ENCODE results near the gene ARL5A.
"Not testable (repeated sequence)": the region's sequence is repeated elsewhere in the genome, so short reads cannot be mapped to it uniquely, and the experiment has no call there.

ARL5A gene

DNA sequence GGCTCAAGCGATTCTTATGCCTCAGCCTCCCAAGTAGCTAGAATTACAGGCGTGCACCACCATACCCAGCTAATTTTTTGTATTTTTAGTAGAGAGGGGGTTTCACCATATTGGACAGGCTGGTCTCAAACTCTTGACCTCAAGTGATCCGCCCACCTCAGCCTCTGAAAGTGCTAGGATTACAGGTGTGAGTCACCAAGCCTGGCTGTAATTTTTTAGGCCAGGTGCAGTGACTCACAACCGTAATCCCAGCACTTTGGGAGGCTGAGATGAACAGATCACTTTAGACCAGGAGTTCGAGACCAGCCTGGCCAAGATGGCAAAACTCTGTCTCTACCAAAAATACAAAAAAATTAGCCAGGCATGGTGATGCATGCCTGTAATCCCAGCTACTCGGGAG, 33.8 kb downstream of the ARL5A start:
- not testable (repeated sequence) for DNase-seq

DNA sequence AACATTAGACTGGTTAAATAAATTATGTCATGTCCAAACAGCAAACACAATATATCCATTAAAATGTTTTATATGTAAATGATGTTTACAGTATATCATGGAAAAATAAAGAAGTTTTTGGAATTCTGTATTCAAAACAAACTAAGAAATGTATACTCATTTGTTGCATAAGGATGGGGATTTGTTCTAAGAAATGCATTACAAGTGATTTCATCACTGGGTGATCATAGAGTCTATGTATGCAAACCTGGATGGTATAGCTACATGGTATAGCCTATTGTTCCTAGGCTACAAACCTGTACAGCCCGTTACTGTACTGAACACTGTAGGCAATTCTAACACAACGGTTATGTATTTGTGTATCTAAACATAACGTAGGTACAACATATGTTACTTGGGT, 35.1 kb downstream of the ARL5A start:
- no peak for DNase-seq

DNA sequence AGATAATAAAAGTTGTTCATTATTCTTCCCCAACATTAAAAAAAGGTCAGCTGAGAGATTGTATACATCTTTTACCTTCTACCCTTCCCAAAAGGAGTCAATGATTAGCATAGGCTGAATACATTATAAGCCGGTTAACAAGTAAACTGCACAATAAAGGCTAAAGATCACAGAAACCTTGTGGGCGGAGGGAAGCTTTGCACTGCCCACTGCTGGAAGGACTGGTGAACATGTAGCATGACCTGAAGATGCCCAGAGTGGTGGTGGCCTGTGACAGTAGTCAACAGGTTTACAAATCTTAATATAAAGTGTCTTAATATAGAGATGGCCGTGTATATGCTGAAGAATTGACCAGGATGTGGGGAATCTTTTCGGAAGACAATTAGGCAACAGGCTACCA, 35.6 kb downstream of the ARL5A start:
- no peak for DNase-seq

DNA sequence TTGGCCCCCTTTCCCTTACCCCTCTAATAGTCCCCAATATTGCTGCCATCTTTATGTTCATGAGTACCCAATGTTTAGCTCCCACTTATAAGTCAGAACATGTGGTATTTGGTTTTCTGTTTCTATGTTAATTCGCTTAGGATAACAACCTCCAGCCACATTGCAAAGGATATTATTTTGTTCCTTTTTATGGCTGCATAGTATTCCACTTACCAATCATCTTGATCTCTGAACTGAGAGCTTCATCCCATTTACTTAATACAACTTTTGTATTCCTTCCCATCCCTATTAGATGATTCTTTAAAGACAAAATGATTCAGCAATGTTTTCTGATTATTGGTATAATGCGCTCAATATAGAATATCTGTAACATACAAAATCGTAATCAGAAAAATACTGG, 36.7 kb downstream of the ARL5A start:
- no peak for DNase-seq

DNA sequence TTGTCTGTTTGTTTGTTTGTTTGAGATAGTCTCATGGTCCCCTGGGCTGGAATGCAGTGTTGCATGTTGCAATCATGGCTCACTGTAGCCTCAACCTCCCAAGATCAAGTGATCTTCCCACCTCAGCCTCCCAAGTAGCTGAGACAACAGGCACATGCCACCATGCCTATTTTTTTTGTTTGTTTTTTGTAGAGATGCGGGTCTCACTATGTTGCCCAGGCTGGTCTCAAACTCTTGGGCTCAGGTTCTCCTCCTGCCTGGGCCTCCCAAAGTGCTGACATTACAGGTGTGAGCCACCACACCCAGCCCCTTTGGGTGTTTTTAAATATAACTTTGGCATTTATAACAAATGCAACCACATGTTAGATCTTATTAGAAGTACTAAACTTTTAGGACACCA, 37.5 kb downstream of the ARL5A start:
- no peak for DNase-seq

DNA sequence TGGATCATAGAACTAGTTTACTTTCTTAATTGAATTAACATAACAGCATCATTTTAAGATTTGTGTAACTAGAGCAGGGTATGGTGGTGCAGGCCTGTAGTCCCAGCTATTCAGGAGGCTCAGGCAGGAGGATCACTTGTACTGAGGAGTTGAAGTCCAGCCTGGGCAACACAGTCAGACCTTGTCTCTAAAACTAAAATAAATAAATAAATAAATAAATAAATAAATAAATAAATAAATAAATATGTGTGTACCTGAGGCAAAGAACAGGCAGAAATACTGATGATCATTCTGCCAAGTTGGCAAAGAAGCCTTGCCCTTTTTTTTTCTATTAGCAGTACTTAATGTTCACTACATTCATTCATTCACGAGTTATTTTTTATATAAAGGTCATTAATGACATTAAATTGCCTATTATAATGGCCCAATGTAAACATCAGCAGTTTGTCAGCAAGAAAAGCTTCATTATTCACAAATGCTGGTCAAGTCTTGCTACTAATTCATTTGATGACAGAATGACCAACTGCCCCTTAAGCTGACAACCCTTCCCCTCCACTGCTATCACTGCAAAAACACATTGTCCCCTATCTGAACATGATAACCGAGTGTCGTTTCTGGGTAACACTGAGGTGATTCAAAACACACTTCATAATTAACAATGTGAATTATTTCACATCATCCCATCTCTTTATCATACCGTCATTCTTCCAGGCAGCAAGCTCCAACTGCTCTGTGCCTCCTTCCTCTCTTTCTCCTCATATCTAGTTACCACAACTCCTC, 39.0 kb downstream of the ARL5A start:
- no peak for DNase-seq

DNA sequence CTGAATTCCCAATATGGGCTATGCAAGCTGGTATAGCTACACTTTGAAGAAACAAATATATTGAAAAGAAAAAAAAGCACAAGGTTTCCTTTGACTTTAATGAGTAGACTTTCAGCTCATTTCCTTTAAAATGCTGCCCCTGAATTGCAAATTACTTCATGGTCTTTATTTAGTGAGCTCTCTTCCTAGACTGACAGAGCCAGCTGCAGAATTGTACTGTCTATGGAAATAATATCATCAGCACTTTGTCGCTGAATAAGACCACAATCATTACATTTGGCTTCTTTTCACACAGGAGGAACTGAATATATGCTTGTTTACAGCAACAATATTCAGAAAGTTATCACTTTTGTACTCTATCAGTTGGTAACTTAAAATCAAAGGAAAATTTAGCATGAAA, 41.7 kb downstream of the ARL5A start:
- no peak for DNase-seq

DNA sequence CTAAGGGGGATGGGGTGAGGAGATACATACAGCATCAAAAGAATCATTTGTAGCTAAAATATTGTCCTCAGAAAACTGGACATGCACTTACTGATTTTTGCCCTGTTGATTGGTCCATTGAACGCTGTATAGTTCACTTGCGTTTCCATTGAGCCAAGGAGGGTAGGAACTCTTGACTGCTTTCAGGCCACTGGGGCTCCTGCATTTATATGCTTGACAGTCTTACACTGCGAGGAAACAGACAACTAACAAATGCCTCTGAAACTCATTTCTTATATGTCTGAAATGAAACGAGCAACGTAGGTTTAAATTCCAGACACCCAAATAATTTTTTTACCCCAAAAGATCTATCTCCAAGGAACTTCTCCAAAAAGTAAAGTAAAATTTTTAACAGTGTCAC, 42.1 kb downstream of the ARL5A start:
- no peak for DNase-seq

DNA sequence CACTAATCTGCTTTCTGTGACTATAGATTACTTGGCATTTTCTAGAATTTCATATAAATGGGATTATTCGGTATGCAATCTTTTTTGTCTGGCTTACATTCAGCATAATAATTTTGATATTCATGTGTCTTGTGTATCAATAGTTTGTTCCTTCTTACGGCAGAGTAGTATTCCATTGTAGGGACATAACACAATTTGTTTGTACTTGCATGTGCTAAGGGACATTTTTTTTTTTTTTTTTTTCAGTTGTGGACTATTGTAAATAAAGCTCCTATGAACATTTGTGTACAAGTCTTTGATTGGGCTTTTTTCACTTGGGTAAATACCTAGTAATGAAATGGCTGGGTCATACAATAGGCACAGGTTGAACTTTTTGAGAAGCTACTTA, 45.1 kb downstream of the ARL5A start:
- DNase-seq: no peak

DNA sequence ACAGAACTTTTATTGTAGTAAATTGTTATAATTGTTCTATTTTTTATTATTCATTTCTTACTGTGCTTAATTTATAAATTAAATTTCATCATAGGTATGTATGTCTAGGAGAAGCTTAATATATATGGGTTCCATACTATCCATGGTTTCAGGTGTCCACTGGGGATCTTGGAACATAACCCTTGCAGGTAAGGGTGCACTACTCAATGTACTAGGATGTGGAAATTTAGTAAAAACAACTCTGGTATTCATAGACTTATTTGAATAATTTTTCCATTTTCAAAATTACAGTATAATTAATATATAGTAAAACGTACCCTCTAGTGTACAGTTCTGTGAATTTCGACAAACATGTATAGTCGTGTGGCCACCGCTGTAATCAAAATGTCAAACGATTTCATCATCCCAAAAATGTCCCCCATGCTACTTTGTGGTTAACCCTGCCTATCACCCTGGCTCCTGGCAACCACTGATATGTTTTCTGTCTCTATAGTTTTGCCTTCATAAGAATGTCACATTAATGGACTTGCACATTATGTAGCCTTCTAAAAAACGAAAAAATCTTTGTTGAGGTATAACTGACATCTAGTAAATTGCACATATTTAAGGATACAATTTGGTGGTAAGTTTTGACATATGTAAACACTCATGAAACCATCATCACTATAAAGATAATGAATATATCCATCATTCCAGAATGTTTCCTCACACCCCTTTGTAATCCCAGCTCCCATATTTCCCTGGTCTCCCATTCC, 45.7 kb downstream of the ARL5A start:
- no peak for DNase-seq

DNA sequence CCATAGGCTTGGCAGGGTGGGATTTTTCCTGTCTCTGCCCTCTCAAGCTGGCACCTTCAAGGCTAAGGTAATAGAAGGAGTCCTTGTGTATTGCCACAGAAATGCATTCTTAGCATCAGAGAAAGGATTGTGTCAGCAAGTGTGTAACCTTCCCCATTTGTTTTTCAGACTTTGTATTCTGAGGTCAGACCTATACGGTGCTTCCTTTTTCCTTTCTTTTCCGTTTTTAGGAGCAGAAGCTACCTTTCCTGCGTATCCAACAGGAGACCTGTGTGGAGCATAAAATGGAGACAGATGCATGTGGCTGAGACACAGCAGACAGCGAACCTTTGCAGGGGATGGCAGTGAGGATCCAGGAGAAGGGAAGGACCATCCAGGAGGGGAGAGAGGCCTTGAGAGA, 46.6 kb downstream of the ARL5A start:
- DNase-seq: no peak

DNA sequence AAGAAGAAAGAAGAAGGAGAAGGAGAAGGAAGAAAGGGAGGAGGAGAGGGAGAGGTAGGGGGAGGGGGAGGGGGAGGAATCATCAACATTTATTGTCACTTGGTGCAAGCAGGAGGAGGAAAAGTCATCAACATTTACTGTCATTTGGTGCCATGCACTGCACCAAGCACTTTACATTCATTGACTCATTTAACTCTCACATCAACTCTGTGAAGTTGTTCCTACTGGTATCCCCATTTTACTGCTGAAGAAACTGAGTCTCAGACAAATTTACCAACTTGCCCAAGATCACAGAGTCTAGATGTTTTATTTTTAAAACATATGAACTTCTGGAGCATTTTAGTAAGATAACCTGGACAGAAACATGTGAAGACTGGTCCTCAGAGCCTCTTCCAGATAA, 47.3 kb downstream of the ARL5A start:
- no peak for DNase-seq

DNA sequence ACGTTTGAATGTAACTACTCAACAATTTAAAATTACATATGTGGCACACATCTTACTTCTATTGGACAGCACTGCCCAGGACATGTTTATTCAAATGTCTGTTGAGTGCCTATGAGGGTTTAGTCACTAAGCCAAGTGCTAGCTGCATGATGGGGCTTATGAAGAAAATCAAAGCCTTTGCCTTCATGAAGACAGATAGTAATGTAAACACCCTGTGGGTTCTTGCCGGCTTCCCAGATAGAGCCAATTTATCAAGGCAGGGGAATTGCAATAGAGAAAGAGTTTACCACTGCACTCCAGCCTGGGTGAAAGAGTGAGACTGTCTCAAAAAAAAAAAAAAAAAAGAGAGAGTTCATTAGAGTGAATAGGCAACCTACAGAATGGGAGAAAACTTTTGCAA, 50.3 kb downstream of the ARL5A start:
- DNase-seq: no peak

DNA sequence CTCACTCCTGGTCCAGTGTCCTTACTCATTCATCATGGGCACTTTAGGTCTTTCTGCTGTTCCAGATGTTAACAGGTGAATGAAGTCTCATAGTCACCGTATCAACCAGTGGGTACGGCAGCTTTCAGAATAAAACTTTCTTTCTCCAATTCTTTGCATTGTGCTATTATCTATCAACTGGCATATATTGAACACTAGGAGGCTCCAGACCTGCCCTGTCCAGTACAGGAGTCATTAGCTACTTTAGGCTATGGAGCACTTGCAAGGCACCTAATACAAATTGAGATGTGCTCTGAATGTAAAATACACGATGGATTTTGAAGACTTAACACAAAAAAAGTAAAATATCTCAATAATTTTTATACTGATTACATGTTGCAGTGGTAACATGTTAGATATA, 50.7 kb downstream of the ARL5A start:
- no peak for DNase-seq

DNA sequence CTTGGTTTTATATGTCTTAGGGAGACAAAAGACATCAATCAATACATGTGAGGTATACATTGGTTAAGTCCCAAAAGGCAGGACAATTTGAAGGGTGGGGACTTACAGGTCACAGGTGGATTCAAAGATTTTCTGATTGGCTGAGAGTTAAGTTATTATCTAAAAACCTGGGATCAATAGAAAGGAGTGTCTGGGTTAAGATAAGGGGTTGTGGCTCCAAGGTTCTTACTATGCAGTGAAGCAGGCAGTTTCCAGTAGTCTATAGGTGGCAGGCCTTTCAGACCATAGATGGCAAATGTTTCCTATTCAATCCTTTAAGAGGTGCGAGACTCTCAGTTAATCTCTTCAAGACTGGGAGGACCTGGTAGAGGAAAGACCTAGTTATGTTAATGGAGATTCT, 51.9 kb downstream of the ARL5A start:
- DNase-seq: no peak

DNA sequence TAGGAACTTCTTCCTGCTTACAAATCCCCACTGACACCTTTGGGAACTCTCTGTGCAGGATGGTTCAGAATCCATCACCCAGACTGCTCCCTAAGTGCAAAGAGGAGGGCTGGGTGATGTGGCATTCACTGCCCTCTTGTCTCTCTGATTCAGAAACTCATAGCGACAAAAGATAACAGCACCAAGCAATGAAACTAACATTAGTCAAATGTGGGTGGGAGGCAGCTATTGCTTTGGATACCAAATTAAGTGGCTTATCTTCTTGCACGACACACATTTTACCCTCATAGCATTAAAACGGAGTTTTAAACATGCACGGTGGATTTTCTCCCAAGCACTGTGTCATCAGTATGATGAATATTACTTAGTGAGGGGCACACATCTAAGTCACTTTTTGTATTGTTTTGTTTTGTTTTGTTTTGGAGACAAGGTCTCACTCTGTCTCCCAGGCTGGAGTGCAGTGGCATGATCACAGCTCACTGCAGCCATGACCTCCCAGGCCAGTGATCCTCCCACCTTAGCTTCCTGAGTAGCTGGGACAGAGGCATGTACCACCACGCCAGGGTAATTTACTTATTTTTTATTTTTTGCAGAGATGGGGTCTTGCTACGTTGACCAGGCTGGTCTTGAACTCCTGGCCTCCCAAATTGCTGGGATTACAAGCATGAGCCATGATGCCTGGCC, 53.0 kb downstream of the ARL5A start:
- DNase-seq: peak; percentile 15

DNA sequence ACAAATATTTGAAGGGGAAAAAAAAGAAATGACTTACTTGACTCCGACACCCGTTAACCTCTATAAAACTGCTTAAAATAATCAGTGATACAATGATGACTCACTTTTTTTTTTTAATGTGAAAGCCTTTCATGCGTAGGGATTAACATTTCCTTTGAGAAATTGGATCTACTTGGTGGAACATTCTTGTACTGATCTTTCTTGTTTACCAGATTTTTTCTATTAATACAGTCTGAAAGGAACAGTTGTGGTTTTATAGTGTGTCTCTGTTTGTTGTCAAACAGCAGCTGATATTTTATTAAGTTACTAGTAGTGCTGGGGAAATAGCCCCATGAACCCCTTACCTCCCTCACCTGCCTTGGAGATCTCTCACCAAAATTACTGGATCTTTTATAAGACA, 53.7 kb downstream of the ARL5A start:
- peak; percentile 5 for DNase-seq

DNA sequence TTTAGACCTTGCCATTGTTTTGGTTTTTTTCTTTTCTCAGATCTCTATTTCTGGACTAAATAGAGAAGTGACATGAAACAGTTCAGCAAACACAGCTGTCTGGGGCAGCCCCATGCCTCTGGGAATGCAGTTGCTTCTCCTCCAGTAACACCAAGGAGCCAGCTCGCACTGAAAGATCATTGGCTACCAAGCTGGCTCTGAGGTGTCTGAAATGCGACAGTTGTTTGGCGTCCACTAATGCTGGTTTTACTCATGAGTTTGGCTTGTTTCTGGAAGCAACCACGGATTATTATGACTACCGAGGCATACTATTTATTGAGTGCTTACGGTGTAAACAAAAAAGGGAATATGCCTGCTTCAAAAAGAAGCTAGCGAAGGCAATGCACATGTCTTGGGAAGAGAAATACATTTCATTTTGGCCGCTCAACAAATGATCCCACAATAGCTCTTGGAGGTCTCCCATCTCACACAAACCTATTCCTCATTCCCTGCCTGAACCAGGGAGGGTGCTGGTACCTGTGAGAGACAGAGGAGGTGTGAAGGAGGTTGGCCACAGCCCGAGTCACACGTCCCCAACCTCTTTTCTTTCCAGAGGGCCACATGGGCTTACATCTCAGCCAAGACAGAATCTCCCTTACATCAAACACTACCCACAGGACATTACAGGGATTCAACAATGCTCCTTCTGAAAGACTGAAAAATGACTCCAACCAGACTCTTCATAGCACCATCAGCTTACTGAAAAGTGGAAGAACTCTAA, 56.4 kb downstream of the ARL5A start:
- no peak for DNase-seq

DNA sequence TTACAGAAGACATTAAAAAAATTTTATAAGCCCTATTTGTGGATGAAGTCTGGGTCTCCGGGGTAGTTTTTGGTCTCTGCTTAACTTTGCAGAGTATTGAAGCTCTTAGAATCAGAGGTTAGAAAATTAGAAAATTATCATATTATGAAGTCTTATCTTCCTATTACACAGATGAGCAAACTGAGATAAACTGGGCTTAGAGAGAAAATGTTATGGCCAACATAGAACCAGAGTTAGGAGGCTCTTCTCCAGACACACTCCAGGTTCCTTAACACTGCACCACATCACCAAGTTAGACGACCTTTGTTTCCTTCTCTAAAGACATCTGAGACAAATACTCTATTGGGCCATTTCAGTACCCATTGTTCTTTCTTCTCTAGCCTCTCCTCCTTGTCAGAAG, 57.2 kb downstream of the ARL5A start:
- DNase-seq: no peak

DNA sequence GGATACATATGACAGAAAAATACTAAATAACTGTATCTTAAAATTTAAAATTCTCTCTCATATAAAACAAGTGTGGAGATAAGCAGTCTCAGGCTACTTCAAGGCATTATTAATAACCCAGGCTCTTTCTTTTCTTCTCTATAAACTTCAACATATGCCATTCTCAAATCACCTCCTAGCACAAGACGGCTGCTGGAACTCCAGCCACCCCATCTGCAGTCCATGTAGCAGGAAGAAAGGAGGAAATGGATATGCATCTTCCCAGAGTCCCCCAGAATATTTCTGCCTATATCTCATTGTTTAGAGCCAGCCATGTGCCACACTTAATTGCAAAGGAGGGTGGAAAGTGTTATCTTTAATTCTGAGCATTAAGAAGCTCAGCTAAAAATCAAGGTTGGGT, 58.6 kb downstream of the ARL5A start:
- DNase-seq: no peak

DNA sequence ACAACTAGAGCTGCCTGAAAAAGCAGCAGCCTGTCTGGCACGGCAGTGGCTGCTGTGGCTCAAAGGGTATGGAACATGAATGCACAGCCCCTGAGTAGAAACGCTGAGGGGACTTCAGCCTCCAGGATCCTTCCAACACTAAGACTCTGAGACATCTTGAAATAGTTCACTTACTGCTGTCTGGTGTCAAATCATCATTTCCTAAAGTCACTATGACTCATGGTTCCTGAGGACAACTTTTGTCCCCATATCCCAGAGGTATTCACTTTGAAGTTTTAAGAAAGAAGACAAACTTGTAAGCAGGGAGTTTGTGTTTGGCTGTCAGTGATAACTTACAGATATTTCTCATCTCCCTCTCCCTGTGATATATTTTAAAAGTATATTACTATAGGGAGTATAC, 60.7 kb downstream of the ARL5A start:
- DNase-seq: no peak

DNA sequence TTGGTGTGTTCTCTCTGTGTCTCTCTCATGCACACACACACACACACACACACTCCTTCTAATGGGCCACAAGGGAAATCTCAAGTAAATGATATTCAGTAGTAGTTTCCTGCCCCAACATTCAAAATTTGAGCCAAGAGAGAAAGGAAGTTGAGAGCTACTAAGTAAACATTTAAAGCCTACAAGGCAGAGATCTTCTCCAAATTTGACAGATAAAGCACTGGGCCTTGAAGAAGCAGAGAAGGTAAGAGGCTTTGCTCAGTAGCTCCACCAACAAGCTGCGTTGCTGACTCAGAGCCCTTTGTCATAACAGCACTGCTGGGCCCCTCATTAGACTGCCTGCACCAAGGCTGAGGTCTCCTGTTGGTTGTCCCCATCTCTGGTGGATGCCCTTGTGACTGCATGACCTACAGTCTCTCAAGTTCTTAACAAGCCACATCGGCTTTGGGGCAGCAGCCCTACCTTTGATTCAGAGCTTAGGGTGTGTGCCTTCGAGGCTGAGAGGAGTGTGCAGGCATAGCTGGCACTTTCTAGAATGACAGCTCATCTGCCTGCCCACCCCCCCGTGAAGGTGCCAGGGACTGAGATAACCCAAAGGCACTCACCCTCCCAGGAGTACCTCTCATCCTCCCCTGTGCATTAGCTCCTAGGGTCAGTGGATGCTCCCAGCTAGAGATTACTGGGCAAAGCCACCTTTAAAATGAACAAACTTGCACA, 61.6 kb downstream of the ARL5A start:
- DNase-seq: no peak

Measured in NCI-H226 (cell line).